Activated naive CD8-positive, alpha-beta T cell treated with anti-CD3 and anti-CD28 coated beads for 36 hours (primary cell): Measurements from ENCODE around the gene TIGD3. TPM values are rescaled to one million over a fixed set of nuclear protein-coding genes. Genes with fewer than 3 reads are reported as not detected.
A peak's percentile ranks its signal among the peaks of the same experiment; 100 is the strongest.

Experiments
- DNase-seq: peaks from one replicate; pipeline ENCODE4 v3.0.0; 2021
- H3K27ac Mint-ChIP-seq: one replicate; pipeline ENCODE4 v1.8.0; 2022; ENCODE audit warnings: mild to moderate bottlenecking, moderate library complexity, mixed read lengths
- H3K27me3 Mint-ChIP-seq: one replicate; pipeline ENCODE4 v1.8.0; 2022; ENCODE audit warnings: mild to moderate bottlenecking, mixed read lengths
- H3K36me3 Mint-ChIP-seq: one replicate; pipeline ENCODE4 v1.8.0; 2021; ENCODE audit warnings: mild to moderate bottlenecking, mixed read lengths
- H3K4me1 Mint-ChIP-seq: one replicate; pipeline ENCODE4 v1.8.0; 2021; ENCODE audit warnings: mixed read lengths
- H3K4me3 Mint-ChIP-seq: one replicate; pipeline ENCODE4 v1.8.0; 2022; ENCODE audit warnings: mild to moderate bottlenecking, moderate library complexity, mixed read lengths
- H3K9me3 Mint-ChIP-seq: one replicate; pipeline ENCODE4 v1.8.0; 2022; ENCODE audit warnings: mixed read lengths
- total RNA-seq, 2 experiments: library from RNA; stranded (reverse); gene quantifications; one replicate each; pipeline ENCODE4 v1.2.3, GENCODE V29; 2021

Gene TIGD3
- total RNA-seq, 2 experiments from 2014 or later: 0.49 to 0.54 TPM

- Mint-ChIP-seq H3K4me3 (no peak overlapping the region), H3K27ac (no peak overlapping the region), H3K27me3 (no peaks in the 10 kb centered on the region), H3K36me3 (peaks cover 10% of the 10 kb centered on the region), H3K9me3 (no peaks in the 10 kb centered on the region), H3K4me1 (peaks cover 10% of the 10 kb centered on the region)
- DNase-seq: no peak
These were observed 3.0 kb upstream of the TIGD3 start for GRCh38 chr11:65351511-65351910.

- DNase-seq: no peak
- peaks cover 10% of the 10 kb centered on the region for H3K4me1 Mint-ChIP-seq
- no peak overlapping the region for H3K4me3 Mint-ChIP-seq
- H3K27ac Mint-ChIP-seq: peak overlapping the region; percentile 61
- H3K27me3 Mint-ChIP-seq: no peaks in the 10 kb centered on the region
- H3K36me3 Mint-ChIP-seq: peaks cover 8% of the 10 kb centered on the region
- H3K9me3 Mint-ChIP-seq: no peaks in the 10 kb centered on the region
These were observed 1.8 kb upstream of the TIGD3 start for GRCh38 chr11:65352783-65353182.

- H3K27me3 Mint-ChIP-seq: no peaks in the 10 kb centered on the region
- H3K27ac Mint-ChIP-seq: peak overlapping the region; percentile 55
These were observed 1.2 kb upstream of the TIGD3 start for GRCh38 chr11:65353376-65353775.

GRCh38 chr11:65353900-65354264 is 669 bp upstream of the TIGD3 start:
- Mint-ChIP-seq H3K9me3 (no peaks in the 10 kb centered on the region), H3K4me3 (peak overlapping the region; percentile 19), H3K27me3 (no peaks in the 10 kb centered on the region), H3K36me3 (peaks cover 1% of the 10 kb centered on the region), H3K27ac (peak overlapping the region; percentile 55), H3K4me1 (peaks cover 10% of the 10 kb centered on the region)
- DNase-seq: no peak

More at GRCh38 chr11:65353376-65353775, 1.2 kb upstream of the TIGD3 start:
- Mint-ChIP-seq H3K36me3 (peaks cover 5% of the 10 kb centered on the region), H3K4me1 (peaks cover 10% of the 10 kb centered on the region), H3K9me3 (no peaks in the 10 kb centered on the region), H3K4me3 (no peak overlapping the region)
- DNase-seq: no peak

- Mint-ChIP-seq H3K27me3 (no peaks in the 10 kb centered on the region), H3K9me3 (no peaks in the 10 kb centered on the region), H3K4me3 (peak overlapping the region; percentile 89), H3K4me1 (peaks cover 10% of the 10 kb centered on the region), H3K36me3 (no peaks in the 10 kb centered on the region), H3K27ac (peak overlapping the region; percentile 67)
- peak; percentile 45 for DNase-seq
These were observed 643 bp downstream of the TIGD3 start for GRCh38 chr11:65355013-65355775.

- no peak for DNase-seq
- Mint-ChIP-seq H3K27ac (no peak overlapping the region), H3K4me3 (peak overlapping the region; percentile 89), H3K36me3 (no peaks in the 10 kb centered on the region), H3K27me3 (no peaks in the 10 kb centered on the region), H3K4me1 (peaks cover 10% of the 10 kb centered on the region), H3K9me3 (no peaks in the 10 kb centered on the region)
These were observed 1.3 kb downstream of the TIGD3 start for GRCh38 chr11:65355776-65356393.

GRCh38 chr11:65356394-65356972 is 1.9 kb downstream of the TIGD3 start:
- H3K27ac Mint-ChIP-seq: no peak overlapping the region
- H3K36me3 Mint-ChIP-seq: no peaks in the 10 kb centered on the region
- no peaks in the 10 kb centered on the region for H3K9me3 Mint-ChIP-seq
- no peak for DNase-seq
- no peak overlapping the region for H3K4me3 Mint-ChIP-seq
- peaks cover 10% of the 10 kb centered on the region for H3K4me1 Mint-ChIP-seq
- no peaks in the 10 kb centered on the region for H3K27me3 Mint-ChIP-seq

GRCh38 chr11:65357856-65358356 is 3.4 kb downstream of the TIGD3 start:
- DNase-seq: no peak
- Mint-ChIP-seq H3K27ac (no peak overlapping the region), H3K4me1 (peaks cover 12% of the 10 kb centered on the region), H3K4me3 (no peak overlapping the region), H3K27me3 (no peaks in the 10 kb centered on the region), H3K36me3 (no peaks in the 10 kb centered on the region), H3K9me3 (no peaks in the 10 kb centered on the region)

GRCh38 chr11:65362320-65362931 is 7.9 kb downstream of the TIGD3 start:
- Mint-ChIP-seq H3K9me3 (no peaks in the 10 kb centered on the region), H3K27ac (no peak overlapping the region), H3K4me1 (peaks cover 6% of the 10 kb centered on the region), H3K4me3 (no peak overlapping the region), H3K36me3 (no peaks in the 10 kb centered on the region), H3K27me3 (no peaks in the 10 kb centered on the region)
- no peak for DNase-seq

- H3K27me3 Mint-ChIP-seq: no peaks in the 10 kb centered on the region
- no peaks in the 10 kb centered on the region for H3K36me3 Mint-ChIP-seq
- peaks cover 6% of the 10 kb centered on the region for H3K4me1 Mint-ChIP-seq
- no peaks in the 10 kb centered on the region for H3K9me3 Mint-ChIP-seq
- no peak overlapping the region for H3K4me3 Mint-ChIP-seq
- H3K27ac Mint-ChIP-seq: no peak overlapping the region
- no peak for DNase-seq
These were observed 8.4 kb downstream of the TIGD3 start for GRCh38 chr11:65362966-65363365.

- no peak overlapping the region for H3K27ac Mint-ChIP-seq
- no peaks in the 10 kb centered on the region for H3K36me3 Mint-ChIP-seq
- peaks cover 6% of the 10 kb centered on the region for H3K4me1 Mint-ChIP-seq
- no peaks in the 10 kb centered on the region for H3K27me3 Mint-ChIP-seq
- H3K4me3 Mint-ChIP-seq: no peak overlapping the region
- DNase-seq: no peak
- no peaks in the 10 kb centered on the region for H3K9me3 Mint-ChIP-seq
These were observed 9.2 kb downstream of the TIGD3 start for GRCh38 chr11:65363770-65364169.

- Mint-ChIP-seq H3K9me3 (no peaks in the 10 kb centered on the region), H3K4me3 (no peak overlapping the region), H3K27me3 (no peaks in the 10 kb centered on the region), H3K36me3 (no peaks in the 10 kb centered on the region), H3K27ac (no peak overlapping the region), H3K4me1 (peaks cover 6% of the 10 kb centered on the region)
- no peak for DNase-seq
These were observed 11.8 kb downstream of the TIGD3 start for GRCh38 chr11:65366340-65366773.

- Mint-ChIP-seq H3K36me3 (no peaks in the 10 kb centered on the region), H3K4me3 (no peak overlapping the region), H3K27ac (no peak overlapping the region), H3K4me1 (peaks cover 4% of the 10 kb centered on the region), H3K9me3 (no peaks in the 10 kb centered on the region), H3K27me3 (no peaks in the 10 kb centered on the region)
- DNase-seq: no peak
These were observed 16.1 kb downstream of the TIGD3 start for GRCh38 chr11:65370659-65371049.

GRCh38 chr11:65373839-65374580 is 19.5 kb downstream of the TIGD3 start:
- H3K27me3 Mint-ChIP-seq: no peaks in the 10 kb centered on the region
- no peak for DNase-seq
- no peaks in the 10 kb centered on the region for H3K36me3 Mint-ChIP-seq
- H3K4me3 Mint-ChIP-seq: no peak overlapping the region
- H3K4me1 Mint-ChIP-seq: no peaks in the 10 kb centered on the region
- no peaks in the 10 kb centered on the region for H3K9me3 Mint-ChIP-seq
- H3K27ac Mint-ChIP-seq: no peak overlapping the region

GRCh38 chr11:65375012-65375411 is 20.5 kb downstream of the TIGD3 start:
- no peak for DNase-seq
- no peak overlapping the region for H3K27ac Mint-ChIP-seq
- no peaks in the 10 kb centered on the region for H3K9me3 Mint-ChIP-seq
- peaks cover 1% of the 10 kb centered on the region for H3K4me1 Mint-ChIP-seq
- H3K27me3 Mint-ChIP-seq: no peaks in the 10 kb centered on the region
- H3K4me3 Mint-ChIP-seq: no peak overlapping the region
- no peaks in the 10 kb centered on the region for H3K36me3 Mint-ChIP-seq
